NCI-H2227 (cell line): ENCODE measurements around the gene BCR.
"Not testable (repeated sequence)": the region's sequence is repeated elsewhere in the genome, so short reads cannot be mapped to it uniquely, and the experiment has no call there.

ENCODE experiments used
- DNase-seq: peaks from one replicate; lab custom pipeline; 2025; ENCODE audit not compliant: unreplicated experiment; lab: John Stamatoyannopoulos, UW

Gene BCR

DNA sequence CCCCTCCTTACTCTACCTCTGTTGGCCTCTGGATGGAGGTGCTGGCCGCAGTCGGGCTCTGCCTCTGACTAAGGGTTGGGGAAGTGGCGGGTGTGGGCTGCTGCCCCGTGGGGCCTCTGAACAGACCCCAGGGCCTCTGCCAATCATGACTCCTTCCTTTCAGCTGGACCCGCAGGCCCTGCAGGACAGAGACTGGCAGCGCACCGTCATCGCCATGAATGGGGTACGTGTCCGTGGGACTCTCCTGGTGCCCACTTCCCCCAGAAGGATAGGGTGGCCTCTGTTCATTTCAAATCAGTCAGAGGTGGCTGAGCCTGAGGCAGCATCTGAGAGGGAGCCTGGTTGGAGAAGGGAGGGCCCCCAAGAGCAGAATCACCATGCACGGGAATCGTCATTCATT, 129.0 kb downstream of the BCR start:
- DNase-seq, result not testable (repeated sequence)

DNA sequence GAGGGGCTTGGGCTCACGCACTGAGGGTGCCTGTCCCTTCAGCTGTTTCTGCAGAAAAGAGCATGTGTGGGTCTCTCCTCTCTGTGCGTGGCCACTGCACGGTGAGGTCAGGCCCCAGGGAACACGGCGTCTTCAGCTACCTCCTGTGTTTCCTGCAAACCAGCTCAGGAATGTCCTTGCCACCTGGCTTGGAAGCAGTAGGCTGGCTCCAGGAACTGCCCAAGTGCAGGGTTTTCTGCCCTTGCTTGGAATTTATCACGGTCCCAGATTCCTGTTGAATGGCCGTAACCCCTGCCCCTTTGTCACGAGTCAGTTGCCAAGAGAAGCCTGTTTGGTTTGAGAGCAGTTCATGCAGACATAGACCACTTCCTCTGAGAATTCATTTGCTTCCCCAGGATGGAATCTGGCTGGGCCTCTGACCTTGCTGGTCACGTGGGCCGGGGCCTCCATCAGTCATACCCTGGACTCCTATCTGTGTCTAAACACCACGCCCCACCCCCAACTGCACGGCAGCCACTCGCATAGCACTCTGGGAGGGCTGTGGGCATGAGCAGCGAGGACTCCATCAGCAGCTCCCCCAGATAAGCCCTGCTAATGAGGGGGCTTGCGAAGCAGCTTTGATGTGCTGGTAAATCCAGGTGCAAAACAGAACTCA, 130.3 kb downstream of the BCR start:
- not testable (repeated sequence) for DNase-seq

DNA sequence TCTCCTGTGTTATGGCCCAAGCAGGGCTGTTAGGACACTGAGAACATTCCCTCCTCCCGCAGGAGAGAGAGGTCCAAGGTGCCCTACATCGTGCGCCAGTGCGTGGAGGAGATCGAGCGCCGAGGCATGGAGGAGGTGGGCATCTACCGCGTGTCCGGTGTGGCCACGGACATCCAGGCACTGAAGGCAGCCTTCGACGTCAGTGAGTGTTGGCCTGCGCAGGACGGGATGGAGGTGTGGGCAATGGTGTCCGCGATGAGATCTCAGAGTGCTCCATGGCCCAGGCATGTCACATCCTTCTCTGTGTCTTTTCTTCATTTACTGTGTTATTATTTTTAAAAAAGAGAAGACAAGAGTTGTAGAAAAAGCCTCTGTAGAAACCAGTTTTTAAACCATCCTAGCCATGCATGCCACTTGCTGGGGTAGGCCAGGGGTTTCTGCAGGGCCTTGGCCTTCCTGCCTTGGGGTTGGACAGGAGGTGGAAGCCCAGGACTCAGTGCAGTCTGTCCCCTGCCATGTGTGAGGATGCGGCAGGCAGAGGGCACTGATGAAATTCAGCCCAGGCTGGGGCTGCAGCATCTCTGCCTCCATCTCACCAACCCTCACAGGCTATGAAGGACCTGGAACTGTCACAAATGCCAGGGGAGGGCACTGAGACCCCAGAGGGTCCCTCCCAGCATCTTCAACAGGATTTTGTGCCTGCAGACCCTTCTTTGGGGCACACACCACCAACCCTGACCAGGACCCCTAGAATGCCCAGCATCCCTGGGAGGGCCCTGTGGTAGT, 131.5 kb downstream of the BCR start:
- not testable (repeated sequence) for DNase-seq

DNA sequence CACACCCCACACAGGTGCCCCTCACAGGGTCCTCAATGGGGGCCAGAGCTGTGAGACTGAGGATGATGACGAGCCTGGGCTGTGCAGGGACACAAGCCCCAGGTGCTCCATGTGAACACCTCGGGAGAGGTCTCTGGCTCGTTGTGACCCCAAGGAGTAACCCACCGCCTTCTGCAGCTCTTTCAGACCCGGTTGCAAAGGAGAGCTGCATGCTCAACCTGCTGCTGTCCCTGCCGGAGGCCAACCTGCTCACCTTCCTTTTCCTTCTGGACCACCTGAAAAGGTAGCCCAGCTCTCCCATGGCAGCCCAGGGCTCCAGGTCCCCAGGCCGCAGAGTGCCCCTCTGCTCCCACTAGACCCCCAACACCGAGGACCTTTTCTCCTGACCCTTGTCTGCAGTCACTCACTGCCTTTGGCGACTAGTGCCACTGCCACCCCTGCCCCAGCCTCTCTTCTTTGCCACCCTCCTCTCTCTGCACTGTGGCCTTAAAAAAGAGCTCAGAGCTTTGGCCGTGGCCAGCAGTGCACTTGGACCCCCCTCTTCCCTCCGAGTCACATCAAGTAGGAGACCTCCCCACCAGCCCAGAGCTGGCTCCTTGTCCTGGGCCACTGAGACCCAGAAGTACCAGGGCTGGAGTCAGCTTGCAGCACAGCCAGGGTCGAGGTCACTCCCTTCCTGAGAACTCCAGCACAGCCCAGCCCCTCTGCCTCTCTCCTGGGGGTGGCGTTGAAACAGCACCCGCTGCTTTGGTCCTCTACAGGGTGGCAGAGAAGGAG, 133.7 kb downstream of the BCR start:
- DNase-seq, result no peak

DNA sequence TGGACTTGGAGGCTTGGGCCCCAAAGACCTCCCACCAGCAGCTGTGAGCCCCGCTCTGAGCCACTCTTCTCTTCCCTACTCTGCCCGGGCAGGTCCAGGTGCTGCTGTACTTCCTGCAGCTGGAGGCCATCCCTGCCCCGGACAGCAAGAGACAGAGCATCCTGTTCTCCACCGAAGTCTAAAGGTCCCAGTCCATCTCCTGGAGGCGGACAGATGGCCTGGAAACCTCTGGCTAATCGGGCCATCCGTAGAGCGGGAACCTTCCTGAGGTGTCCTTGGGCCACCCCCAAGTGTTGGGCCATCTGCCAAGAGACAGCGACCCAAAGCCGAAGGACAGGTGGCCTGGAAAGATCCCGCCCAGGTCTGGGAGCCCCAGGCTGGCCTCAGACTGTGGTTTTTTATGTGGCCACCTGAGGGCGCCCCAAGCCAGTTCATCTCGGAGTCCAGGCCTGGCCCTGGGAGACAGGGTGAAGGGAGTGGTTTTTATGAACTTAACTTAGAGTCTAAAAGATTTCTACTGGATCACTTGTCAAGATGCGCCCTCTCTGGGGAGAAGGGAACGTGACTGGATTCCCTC, 135.1 kb downstream of the BCR start:
- DNase-seq, result peak; percentile 39

DNA sequence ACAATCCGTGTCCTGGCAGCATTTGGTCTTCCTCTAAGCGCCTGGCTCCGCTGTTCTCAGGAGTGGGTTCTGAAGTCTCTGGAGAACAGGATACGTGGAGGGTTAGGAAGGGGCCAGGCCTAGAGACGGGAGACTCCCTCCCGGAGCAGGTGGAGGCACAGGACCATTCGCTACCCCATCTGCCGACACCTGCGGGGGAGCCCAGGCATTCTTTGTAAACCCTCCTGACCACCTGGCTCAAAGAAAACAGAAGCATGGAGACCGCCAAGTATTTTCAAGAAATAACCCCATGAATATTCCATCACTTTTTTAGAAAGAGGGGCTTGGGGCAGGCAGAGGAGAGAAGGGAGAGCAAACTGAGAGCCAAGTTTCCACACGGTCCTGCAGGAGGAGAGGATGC, 136.3 kb downstream of the BCR start:
- DNase-seq, result not testable (repeated sequence)

DNA sequence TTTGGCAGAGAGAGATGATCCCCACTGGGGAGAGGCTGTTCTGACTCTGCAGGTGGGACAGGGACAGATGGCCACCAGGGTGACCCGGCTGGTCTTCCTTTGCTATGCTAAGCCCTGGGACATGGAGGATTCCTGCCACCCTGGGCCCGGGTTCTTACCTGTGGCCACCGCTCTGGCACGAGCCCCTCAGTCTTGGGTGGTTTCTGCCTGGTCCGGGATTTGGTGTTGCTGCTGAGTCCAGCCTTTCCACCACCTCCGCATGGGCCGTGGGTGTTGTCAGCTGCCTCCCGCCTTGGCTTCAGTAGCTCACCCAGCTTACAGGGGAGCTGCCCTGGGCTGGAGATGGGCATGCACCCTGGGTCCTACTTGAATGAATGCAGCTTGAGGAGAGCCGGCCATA, 138.0 kb downstream of the BCR start:
- DNase-seq, result not testable (repeated sequence)

DNA sequence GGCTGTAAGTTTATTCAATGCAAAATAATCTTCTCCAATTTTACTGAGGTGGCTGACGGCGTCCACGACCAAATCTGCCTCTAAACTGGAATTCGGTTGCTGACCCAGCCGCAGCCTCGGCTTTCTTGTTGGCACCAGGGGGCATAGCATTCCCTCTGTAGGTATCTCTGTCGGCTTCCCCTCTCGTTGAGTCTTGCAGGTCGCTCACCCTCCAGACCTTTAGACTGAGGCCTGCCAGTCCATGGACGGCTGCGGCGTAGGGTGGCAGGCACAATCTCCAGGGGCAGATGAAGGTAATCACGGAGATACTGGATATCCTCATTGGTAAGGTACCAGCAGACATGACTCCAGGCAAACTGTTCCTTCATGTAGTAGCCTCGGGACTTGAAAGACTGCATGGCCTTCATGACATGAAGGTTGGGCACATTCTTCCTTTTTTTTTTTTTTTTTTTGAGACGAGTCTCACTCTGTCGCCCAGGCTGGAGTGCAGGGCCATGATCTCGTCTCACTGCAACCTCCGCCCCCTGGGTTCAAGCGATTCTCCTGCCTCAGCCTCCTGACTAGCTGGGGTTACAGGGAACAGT, 142.3 kb downstream of the BCR start:
- DNase-seq, result not testable (repeated sequence)

DNA sequence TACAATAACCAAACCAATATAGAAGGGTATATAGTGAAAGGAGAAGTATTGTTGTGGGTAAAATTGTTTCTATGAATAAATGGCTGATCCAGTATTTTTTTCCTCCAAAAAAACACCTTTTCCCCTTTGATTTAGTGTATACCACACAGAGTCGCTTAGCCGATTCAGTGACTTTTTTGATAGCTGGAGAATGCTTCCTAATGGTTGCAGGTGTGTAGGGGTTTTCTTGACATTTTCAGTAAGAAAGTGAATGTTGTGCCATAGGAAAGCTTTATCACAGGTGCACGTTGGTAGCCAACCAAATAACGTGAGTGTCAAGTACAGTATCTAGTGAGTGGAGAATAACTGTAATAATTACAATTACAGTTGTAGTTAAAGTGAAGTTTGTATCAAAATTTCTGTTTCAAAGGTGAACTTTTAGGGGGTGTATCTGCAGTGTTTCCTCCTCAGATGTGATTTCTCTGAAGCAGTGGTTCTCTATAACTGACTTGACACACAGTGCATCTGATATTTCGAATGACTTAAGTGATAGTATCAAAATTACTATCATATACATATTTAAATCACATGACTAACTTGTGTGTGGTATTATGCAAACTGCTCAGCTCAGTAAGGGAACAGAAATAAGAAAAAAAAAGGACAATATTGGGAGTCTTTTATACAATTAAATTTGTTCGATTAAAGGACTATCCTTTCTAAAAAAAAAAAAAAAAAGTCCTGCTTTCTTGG, 143.8 kb downstream of the BCR start:
- DNase-seq, result not testable (repeated sequence)

DNA sequence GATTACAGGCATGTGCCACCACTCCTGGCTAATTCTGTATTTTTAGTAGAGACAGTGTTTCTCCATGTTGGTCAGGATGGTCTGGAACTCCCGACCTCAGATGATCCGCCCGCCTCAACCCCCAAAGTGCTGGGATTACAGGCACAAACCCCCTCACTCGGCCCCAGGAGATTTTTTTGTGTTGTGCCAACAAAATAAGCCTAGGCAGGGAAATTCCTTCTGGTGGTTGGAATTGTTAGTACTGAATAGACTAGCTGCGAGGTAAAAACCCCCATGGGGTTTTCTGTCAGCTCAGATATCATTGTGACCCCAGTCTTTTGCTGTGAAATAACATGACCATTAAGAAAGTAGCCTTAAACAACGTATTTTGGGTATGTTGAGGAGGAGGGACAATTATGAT, 144.9 kb downstream of the BCR start:
- no peak for DNase-seq

DNA sequence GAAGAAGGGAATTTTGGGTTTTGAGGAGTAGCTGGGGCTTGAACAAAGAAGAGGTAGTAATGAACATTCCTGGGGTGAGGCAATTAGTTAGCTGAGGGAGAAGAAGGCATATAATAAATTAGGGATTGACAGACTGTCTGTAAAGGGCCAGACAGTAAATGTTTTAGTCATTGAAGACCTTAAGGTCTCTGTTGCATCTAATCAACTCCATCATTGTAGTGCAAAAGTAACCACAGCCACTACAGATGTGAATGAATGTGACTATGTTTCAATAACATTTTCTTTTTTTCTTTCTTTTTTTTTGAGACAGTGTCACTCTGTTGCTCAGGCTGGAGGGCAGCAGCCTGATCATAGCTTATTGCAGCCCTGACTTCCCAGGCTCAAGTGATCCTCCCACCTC, 153.5 kb downstream of the BCR start:
- not testable (repeated sequence) for DNase-seq

DNA sequence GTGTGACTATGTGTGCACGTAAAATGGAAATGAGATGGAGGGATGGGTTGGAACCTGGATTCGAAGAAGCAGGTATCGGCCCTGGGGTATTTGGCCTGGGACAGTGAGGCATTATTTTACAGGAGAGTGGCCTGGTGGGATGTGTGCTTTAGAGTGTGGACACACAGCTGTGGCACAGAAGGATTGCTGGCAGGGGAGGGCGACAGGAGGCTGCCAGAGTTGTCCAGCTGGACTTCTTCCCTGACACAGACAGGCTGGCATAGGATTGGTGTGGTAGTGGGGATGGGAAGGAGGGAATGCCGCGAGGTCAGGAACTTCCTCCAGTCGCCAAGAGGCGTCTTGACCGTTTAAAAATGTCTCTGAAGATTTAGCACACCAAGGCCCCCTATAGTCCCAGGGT, 157.4 kb downstream of the BCR start:
- not testable (repeated sequence) for DNase-seq

DNA sequence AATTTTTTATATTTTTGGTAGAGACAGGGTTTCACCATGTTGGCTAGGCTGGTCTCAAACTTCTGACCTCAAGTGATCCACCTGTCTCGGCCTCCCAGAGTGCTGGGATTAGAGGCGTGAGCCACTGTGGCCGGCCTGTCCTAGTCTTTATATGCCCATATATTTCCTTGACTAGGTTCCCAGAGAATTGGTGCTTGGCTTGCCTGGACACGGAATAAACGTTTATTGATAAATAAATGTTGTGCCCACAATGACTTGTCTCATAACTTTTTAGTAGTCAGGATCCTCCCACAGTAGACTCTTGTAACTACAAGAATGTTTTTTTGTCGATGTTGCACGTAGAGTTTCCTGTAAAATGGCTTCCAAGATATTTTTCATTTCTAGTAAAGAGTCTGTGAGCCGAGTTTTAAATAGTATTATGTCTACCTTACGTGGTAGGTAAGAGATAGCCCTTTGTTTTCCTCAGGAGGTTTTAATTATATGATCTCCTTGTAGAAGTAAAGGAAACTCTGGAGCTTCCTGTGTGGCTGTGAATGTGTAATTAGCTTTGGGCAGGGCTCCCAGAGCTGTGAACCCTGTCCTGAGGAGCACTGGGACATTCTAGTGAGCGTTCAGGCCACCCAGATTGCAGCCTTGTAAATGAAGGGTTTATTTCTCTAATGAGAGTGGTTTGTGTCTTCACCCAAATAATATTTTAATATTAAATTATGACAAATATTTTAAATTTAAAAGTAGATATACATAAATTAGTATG, 161.8 kb downstream of the BCR start:
- DNase-seq, result not testable (repeated sequence)

DNA sequence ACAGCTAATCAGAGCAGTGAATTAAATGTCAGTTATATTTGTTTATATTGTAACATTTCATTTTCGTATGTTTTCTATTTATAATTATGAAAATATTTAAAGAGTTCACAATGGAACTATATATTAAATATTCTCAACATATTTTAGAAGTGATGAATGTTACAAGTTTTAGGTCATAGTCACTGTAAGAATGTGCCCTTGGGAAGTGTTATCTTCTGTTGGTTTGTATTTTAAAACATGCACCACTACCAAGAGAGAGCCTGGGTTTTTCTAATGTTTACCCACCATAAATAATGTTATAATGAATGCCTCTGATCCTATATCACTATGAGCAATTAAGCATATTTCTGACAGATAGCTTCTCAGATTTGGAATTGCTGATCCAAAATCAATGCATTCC, 171.0 kb downstream of the BCR start:
- no peak for DNase-seq

DNA sequence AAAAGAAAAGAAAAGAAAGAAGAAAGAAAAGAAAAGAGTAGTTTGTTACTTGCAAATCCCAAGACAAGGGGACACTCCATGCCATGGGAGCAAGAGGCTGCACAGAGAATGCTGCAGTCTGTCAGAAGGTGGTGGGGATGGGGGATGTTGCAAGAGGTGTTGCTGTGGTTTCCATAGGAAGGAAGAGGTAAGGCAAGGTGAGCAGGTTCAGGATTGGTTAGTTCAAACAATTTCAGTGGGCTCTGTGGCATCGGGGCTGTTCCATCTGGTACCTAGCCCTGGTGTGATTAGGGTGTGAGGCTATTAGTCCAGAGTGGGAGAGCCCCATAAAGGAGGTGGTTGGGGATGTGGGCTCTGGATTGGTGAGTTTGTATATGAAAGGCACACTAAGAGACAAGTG, 172.7 kb downstream of the BCR start:
- DNase-seq, result no peak

DNA sequence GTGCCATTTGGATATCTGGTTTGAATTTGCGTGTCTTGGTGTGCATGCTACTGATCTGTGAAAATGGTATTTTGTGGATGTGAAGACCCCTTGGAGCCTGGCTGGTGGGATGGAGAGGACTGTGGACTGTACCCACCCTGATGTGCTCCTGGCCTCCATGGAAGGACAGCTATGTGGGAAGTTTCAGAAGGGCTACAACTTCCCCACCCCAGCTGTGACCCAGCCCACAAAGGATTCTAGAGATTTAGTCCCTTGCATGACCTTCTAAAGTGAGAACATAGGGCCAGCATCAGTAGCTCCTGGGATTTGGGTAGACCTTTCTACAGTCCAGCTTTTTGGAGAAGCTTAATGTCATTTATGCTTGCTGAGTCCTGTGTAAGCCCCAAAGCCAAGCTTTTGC, 173.4 kb downstream of the BCR start:
- DNase-seq, result no peak

DNA sequence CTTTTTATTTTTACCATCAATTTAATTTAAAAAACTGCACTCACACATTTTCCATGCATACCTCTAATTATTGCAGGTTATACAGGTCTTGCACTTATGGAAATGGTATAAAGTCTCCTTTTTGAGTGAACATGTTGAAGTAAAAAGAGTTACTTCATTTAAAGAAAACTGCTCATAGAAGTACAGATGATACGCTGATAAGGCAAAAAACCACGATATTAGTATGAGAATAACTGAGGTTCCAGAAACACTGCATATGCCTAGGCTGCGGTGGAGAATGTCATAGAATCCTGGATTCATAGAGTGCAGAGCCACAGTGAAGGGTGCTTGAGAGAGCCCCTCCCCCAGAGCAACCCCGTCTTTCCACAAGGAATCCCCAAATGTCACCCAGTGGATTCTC, 175.8 kb downstream of the BCR start:
- no peak for DNase-seq

DNA sequence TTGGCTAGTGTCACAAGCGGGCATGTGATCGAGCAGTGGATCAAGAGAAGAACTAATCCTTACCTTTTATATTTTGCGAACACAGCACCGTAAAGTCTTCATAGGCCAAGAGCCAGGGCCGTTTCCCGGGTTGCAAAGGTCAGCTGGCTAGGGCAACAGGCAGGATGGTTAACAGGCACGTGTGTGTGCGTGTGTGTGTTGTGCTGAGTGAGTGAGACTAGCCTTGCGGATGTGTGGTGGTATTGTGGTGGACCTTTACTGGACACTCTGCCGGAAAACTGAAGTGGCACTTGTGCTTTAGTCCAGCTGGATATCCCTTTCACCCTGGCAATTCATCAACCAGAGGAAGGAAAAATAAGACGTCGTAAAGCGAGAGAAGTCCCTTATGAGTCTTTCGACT, 176.7 kb downstream of the BCR start:
- no peak for DNase-seq

DNA sequence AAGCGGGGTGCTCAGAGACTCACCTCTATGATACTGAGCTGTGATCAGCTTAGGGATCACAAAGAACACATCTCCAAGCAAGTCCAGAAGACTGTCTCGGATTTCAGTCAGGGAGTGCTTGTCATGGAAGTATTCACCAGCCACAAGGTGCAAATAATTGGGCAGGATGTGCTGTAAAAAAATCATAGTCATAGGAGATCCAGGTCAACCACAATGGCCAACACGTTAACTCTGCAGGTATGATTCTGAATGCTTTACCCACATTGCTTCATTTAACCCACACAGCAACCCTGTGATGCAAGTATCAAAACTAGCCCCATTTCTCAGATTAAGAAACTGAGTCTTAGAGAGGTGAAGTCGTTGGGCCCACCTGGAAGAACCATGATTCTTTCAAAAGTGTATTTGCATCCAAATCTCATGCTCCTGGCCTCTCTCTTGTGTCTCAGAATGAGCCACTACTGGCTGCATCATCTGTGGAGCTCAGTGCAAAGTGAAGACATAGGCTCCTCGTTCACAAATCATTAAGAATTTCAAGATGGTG, 179.3 kb downstream of the BCR start:
- no peak for DNase-seq

DNA sequence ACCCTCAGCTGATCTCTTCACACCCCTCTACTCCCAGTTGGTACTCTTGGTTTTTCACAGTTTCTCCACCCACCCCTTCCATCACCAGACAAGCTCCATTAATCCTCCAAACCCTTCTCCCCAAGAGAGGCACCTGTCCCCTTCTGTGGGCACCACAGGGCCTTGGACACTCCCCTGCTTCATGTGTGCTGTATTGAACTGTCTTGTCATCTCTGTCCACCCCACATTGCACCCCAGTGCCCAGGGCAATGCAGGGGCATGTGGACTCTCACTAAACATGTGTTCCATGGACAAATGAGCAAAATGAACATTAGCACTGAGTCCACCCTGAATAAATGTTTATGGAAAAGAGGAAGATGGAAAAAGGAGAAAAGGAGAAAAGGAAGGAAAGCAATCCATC, 181.4 kb downstream of the BCR start:
- no peak for DNase-seq
